GM12878 (cell line): ENCODE data around the gene NEU1. TPM values are rescaled to one million over a fixed set of nuclear protein-coding genes. Genes with fewer than 3 reads are reported as not detected.

Experiments used
- ATAC-seq: fragments of 200-7000 bp; cut with Tn5 transposase; 3 replicates; pipeline ENCODE4 v1.9.1; 2020; ENCODE audit warnings: mild to moderate bottlenecking, moderate library complexity
- BruUV-seq: library from RNA; stranded (reverse); fragments of 400-500 nt; replicated peaks from 2 replicates; lab custom pipeline; 2021; lab: Mats Ljungman, UMichigan
- CTCF ChIA-PET: fragments of 300-600 bp; sonication (Branson Sonifier 250); formaldehyde crosslinking; extraction: SDS; loops from one replicate; lab custom pipeline; 2021; ENCODE audit warnings: inconsistent platforms; lab: Yijun Ruan, JAX
- POLR2A ChIA-PET: fragments of 350-600 bp; formaldehyde crosslinking; extraction: SDS; loops from one replicate; lab custom pipeline; 2021; ENCODE audit warnings: inconsistent platforms; lab: Charles Lee
- RAD21 ChIA-PET: fragments of 300-600 bp; sonication (Branson Sonifier 250); formaldehyde crosslinking; loops from one replicate; lab custom pipeline; 2023; ENCODE audit warnings: antibody characterized with exemption; ENCODE audit not compliant: unreplicated experiment; lab: Charles Lee
- SMC1A ChIA-PET: fragments of 300-600 bp; sonication (Branson Sonifier 250); formaldehyde crosslinking; loops from one replicate; lab custom pipeline; 2023; ENCODE audit not compliant: unreplicated experiment, uncharacterized antibody; lab: Charles Lee
- DNase-seq: peaks from one replicate; pipeline ENCODE4 v3.0.0-alpha.2; 2011; ENCODE audit warnings: low read depth, low spot score
- FAIRE-seq: peaks from 3 replicates; lab custom pipeline; 2011; peaks lifted over from hg19 to GRCh38; lab: Jason Lieb, UNC
- H2AFZ ChIP-seq: 2 replicates; pipeline ENCODE4 v1.6.0; 2011; ENCODE audit warnings: low read depth, low read length, control low read depth; ENCODE audit not compliant: control insufficient read depth
- H3K27ac ChIP-seq: 2 replicates; pipeline ENCODE4 v1.5.1; 2011; ENCODE audit warnings: control low read depth; ENCODE audit not compliant: control insufficient read depth, insufficient read depth
- H3K27me3 ChIP-seq, 2 experiments: replicated peaks in 1 of 2; 2 replicates each; pipeline versions ENCODE4 v1.6.0 to v1.6.1; 2011; ENCODE audit warnings: low read length in 1 of 2; ENCODE audit not compliant: control insufficient read depth in 2 of 2, insufficient read depth in 2 of 2
- H3K36me3 ChIP-seq, 2 experiments: 2 replicates each; pipeline ENCODE4 v1.5.1; 2011; ENCODE audit warnings: low read length in 1 of 2; ENCODE audit not compliant: control insufficient read depth in 2 of 2, insufficient read depth in 2 of 2
- H3K4me1 ChIP-seq: 2 replicates; pipeline ENCODE4 v1.6.1; 2011; ENCODE audit warnings: mild to moderate bottlenecking, low read length, moderate library complexity, mixed read lengths; ENCODE audit not compliant: control insufficient read depth, insufficient read depth
- H3K4me2 ChIP-seq: 2 replicates; pipeline ENCODE4 v1.6.0; 2011; ENCODE audit warnings: control low read depth; ENCODE audit not compliant: control insufficient read depth, insufficient read depth
- H3K4me3 ChIP-seq: fragments of 200-600 bp; sonication (generic); 2 replicates; pipeline ENCODE4 v1.5.1; 2016
- H3K79me2 ChIP-seq: 2 replicates; pipeline ENCODE4 v1.6.0; 2011; ENCODE audit warnings: low read length; ENCODE audit not compliant: control insufficient read depth, insufficient read depth
- H3K9ac ChIP-seq: 2 replicates; pipeline ENCODE4 v1.8.0; 2011; ENCODE audit warnings: low read length, control low read depth, mixed read lengths; ENCODE audit not compliant: control insufficient read depth, insufficient read depth
- H3K9me3 ChIP-seq: replicated peaks from 3 replicates; pipeline ENCODE4 v1.5.1; 2011; ENCODE audit warnings: mild to moderate bottlenecking, low read length; ENCODE audit not compliant: control insufficient read depth, insufficient read depth
- H4K20me1 ChIP-seq: 2 replicates; pipeline ENCODE4 v1.6.0; 2011; ENCODE audit not compliant: control insufficient read depth, insufficient read depth
- CHD4 ChIP-seq: fragments of 200-600 bp; sonication (generic); IDR thresholded peaks from 2 replicates; pipeline ENCODE4 v1.6.1; 2016; ENCODE audit warnings: mild to moderate bottlenecking
- CREB1 ChIP-seq: IDR thresholded peaks from 2 replicates; pipeline ENCODE4 v1.6.1; 2012; ENCODE audit warnings: low read depth, mild to moderate bottlenecking, inconsistent platforms
- HSF1 ChIP-seq: fragments of 150-350 bp; IDR thresholded peaks from 2 replicates; pipeline ENCODE4 v1.6.1; 2014; ENCODE audit warnings: mild to moderate bottlenecking, low read depth, low read length
- NFIC ChIP-seq: IDR thresholded peaks from 2 replicates; pipeline ENCODE4 v1.6.1; 2012; ENCODE audit warnings: low read depth, mild to moderate bottlenecking, inconsistent platforms, low read length, moderate library complexity
- RCOR1 ChIP-seq: conservative IDR thresholded peaks from 2 replicates; pipeline ENCODE4 v1.6.1; 2012; ENCODE audit warnings: low read depth, low read length, improper control_type of control experiment
- REST ChIP-seq: IDR thresholded peaks from 2 replicates; pipeline ENCODE4 v1.6.1; 2012; ENCODE audit warnings: mild to moderate bottlenecking, low read depth, low read length
- RFX5 ChIP-seq: IDR thresholded peaks from 2 replicates; pipeline ENCODE4 v1.6.1; 2011; ENCODE audit warnings: low read depth, low read length, improper control_type of control experiment
- SMAD5 ChIP-seq: IDR thresholded peaks from 2 replicates; pipeline ENCODE4 v1.6.1; 2016; ENCODE audit warnings: antibody characterized with exemption, low read depth
- SMC3 ChIP-seq: IDR thresholded peaks from 2 replicates; pipeline ENCODE4 v1.6.1; 2011; ENCODE audit warnings: low read length, improper control_type of control experiment, borderline replicate concordance
- ZNF274 ChIP-seq: IDR thresholded peaks from one replicate; pipeline ENCODE4 v1.8.0; 2011; ENCODE audit not compliant: insufficient read length, insufficient read depth
- WGBS: methylation state at CpG from one replicate; pipeline ENCODE4 v1.1.6; 2016; ENCODE audit warnings: low lambda C conversion rate; ENCODE audit not compliant: insufficient replicate concordance, insufficient coverage; ENCODE audit errors: missing lambda C conversion rate; 5-methylcytosine and 5-hydroxymethylcytosine counted together
- in situ Hi-C: fragments of 300-500 bp; cut with MboI; formaldehyde crosslinking; loops from 9 replicates; pipeline ENCODE4 v1.14.3; 2018; ENCODE audit warnings: mixed read lengths
- intact Hi-C: fragments of 100-400 bp; cut with micrococcal nuclease; formaldehyde crosslinking; loops from one replicate; pipeline ENCODE4 v1.14.2; 2022; ENCODE audit not compliant: unreplicated experiment
- polyA plus RNA-seq, 11 experiments: library from polyadenylated mRNA; depleted of rRNA in 4 of 11; unstranded in 6 of 11; stranded (reverse) in 5 of 11; fragments of >200 nt; fragmentation: Nextera tagmentation in 4 of 11; fragmentation: Illumina TruSeq in 1 of 11; extraction: Ambion mirVana in 4 of 11; extraction: Trizol in 1 of 11; gene quantifications; 1 replicate in 1 of 11; 2 replicates in 10 of 11; pipeline versions ENCODE4 v1.2.1 to v1.2.3, GENCODE V29; 2011 to 2016; ENCODE audit warnings: inconsistent platforms in 2 of 11, missing spikeins in 2 of 11, low read depth in 1 of 11
- total RNA-seq, 4 experiments: library from RNA; depleted of rRNA in 3 of 4; stranded (reverse); fragments of >200 nt in 3 of 4; fragmentation: Illumina TruSeq in 1 of 4; extraction: Trizol in 1 of 4; gene quantifications; 2 replicates each; pipeline versions ENCODE4 v1.2.1 to v1.2.3, GENCODE V29; 2013 to 2021

NEU1 gene
- total and polyA plus RNA-seq, 10 of the 15 experiments (the other 5 are each of a cell fraction or from before 2014, with no cell fraction given) = 7.2 to 26.9 (median 21.6) TPM

GRCh38 chr6:31892821-31893220 is 30.2 kb upstream of the NEU1 start:
- Histone ChIP-seq H3K9ac (no peak overlapping the region), H3K36me3 (peaks cover 12 to 14% of the 10 kb centered on the region in 2 experiments), H4K20me1 (no peaks in the 10 kb centered on the region), H3K4me2 (no peak overlapping the region), H2AFZ (no peak overlapping the region), H3K4me1 (peaks cover 7% of the 10 kb centered on the region), H3K9me3 (no peaks in the 10 kb centered on the region), H3K27ac (no peak overlapping the region), H3K79me2 (peaks cover 4% of the 10 kb centered on the region), H3K27me3 (no peaks in the 10 kb centered on the region), H3K4me3 (no peak overlapping the region)
- in situ Hi-C loops (no loop called here), intact Hi-C loops (no loop called here)
- 76% methylated on average over 6 of the region's 6 CpGs for WGBS
- ChIA-PET CTCF (no interaction called here), SMC1A (interaction anchor here (0.8 to 0.9 kb wide), 2 partner anchors 27 to 57 kb away, joined by 4 to 6 read pairs; no protein-coding TSS in a partner anchor), POLR2A (no interaction called here), RAD21 (no interaction called here)
- no TSS peak for BruUV-seq
- DNase-seq (no peak), FAIRE-seq (no peak), ATAC-seq (no peak)
- TF ChIP-seq HSF1 (no peak), RFX5 (no peak), REST (no peak), SMAD5 (no peak), ZNF274 (no peak), CREB1 (no peak), CHD4 (no peak), SMC3 (no peak), NFIC (no peak), RCOR1 (no peak)
